GM19023 (cell line): ENCODE data around the gene ALKBH3.

Experiments used
- ATAC-seq: cut with Tn5 transposase; IDR thresholded peaks from one replicate; pipeline ENCODE4 v1.9.1; 2021; ENCODE audit warnings: mild to moderate bottlenecking, moderate library complexity; ENCODE audit not compliant: unreplicated experiment

ALKBH3 gene

GRCh38 chr11:43880640-43881159 is at the start of gene ALKBH3:
ALKBH3 (plus strand) TSS chr11:43880831; CDS start chr11:43882653, 1,822 bp downstream.
- peak; percentile 100 for ATAC-seq

DNA sequence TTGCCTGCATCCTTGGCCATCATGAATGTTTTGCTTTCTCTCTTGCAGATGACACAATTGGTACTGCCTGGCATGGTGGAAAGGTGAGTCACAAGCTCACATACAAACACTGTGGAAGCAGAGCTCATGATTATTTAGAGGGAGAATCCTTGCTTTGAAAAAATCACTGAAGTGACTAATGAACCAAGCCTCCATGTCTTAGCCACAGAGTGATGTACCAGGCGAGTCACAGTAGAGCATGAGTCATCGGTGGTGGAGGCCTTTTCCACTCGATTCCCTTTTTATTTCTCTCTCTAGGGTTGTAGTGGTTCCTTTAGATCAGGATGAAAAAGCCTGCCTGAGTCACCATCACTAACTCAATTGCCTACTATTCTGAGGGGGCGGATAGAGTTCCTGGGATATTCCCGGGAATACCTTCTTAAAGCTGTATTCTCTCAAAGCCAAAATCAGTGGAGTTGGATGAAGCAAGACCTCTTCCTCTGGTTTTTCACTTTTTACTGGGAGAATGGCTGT is 49.6 kb upstream of the ALKBH3 start:
- ATAC-seq, result no peak

- no peak for ATAC-seq
Observed at GRCh38 chr11:43832536-43832935, 48.1 kb upstream of the ALKBH3 start.

GRCh38 chr11:43833657-43834073 is 47.0 kb upstream of the ALKBH3 start:
- ATAC-seq, result no peak

GRCh38 chr11:43834286-43834685 is 46.3 kb upstream of the ALKBH3 start:
- no peak for ATAC-seq

GRCh38 chr11:43835104-43835503 is 45.5 kb upstream of the ALKBH3 start:
- ATAC-seq, result no peak

DNA sequence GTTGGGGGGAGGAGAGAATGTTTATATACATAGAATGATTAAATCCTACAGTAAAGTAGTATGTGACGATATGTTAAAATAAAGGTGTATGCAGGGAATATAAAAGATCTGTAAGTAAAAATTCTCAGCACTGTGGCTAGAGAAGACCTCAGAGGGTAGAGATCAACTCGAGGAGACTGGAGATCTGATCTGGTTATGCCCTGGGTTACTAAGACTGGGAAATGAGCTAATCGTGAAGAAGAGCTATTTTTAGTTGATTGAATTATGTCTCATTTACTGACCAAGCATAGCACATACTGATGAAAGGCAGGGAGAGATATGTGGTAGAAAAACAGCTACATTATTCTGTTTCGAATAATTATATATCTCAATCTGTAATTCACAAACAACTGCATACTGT is 42.8 kb upstream of the ALKBH3 start:
- no peak for ATAC-seq

GRCh38 chr11:43842021-43842420 is 38.6 kb upstream of the ALKBH3 start:
- ATAC-seq, result no peak

- ATAC-seq, result no peak
Observed at GRCh38 chr11:43845816-43846215, 34.8 kb upstream of the ALKBH3 start.

DNA sequence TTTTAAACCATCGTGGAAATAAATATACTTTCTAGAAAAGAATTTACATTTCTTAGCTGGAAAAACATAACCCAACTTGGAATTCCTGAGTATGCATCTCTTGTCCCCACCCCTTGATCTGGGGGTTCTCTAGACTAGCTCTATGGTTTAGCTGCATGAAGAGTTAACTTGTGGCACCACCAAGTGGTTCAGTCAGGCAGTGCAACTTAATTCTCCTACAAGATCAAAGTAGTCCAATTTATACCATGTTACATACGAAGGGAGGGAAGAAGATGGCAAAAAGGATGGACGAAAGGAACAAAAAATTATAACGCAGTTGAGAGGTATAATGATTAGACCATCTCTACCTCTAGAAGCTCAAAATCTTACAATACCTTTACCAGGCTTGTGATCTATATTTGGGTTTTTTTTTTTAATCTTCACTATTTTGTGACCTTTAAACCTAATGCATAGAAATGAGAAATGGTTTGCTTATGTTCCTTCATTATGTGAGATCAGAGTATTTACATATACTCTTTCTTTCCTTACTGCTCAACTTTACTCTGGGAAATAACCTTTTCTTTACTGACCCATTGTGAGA is 28.5 kb upstream of the ALKBH3 start:
- ATAC-seq, result peak; percentile 88

GRCh38 chr11:43853781-43854180 is 26.9 kb upstream of the ALKBH3 start:
- ATAC-seq, result no peak

GRCh38 chr11:43856993-43857392 is 23.6 kb upstream of the ALKBH3 start:
- ATAC-seq, result no peak

GRCh38 chr11:43861141-43861540 is 19.5 kb upstream of the ALKBH3 start:
- ATAC-seq, result no peak

GRCh38 chr11:43866520-43866919 is 14.1 kb upstream of the ALKBH3 start:
- no peak for ATAC-seq

DNA sequence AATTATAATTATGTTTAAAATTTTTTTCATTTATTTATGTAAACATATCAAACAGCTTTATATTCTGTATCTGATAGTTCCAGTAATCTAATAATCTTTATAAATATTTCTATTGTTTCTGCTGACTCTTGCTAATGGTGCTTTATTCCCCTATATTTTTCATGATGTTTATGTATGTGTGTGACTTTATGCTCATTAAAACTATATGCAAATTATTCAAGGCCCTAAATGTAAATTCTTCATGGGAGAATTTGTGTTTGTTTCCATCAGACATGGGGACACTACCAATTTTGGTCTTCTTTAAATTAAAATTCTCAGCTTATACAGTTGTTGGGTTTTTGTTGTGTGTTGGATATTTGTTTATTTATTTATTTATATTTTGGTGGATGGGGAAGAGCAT is 13.7 kb upstream of the ALKBH3 start:
- ATAC-seq, result no peak

DNA sequence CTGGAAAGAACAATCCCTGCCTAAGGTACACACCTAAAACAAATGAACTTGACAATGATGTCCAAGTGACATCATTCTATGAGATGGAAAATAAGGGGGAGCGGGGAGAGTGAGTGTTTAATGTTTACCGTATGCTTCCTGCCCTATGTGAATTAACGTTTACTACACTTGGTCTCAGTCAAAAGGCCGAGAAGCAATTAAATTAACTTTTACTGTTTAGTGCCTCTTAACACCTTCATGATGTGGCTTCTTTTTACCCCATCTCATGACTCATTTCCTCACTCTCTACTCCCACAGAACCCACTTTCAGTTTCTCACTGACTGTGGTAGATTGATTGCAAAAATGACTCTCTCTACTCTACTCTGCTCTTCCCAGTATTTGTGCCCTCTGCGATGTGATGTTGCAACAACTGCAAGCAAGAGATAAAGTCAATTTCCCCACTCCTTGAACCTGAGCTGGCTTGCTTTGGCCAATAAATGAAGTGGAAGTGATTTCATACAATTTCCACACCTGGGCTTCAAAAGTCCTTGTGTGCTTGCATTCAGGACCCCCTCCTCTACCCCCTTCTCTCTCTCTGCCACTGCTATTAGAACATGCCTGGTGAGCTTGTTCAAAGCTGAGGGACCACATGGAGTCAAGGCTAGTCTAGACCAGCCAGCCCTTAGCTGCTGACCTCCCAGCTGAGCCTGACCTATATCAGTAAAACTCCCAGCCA is 11.6 kb upstream of the ALKBH3 start:
- peak; percentile 100 for ATAC-seq

DNA sequence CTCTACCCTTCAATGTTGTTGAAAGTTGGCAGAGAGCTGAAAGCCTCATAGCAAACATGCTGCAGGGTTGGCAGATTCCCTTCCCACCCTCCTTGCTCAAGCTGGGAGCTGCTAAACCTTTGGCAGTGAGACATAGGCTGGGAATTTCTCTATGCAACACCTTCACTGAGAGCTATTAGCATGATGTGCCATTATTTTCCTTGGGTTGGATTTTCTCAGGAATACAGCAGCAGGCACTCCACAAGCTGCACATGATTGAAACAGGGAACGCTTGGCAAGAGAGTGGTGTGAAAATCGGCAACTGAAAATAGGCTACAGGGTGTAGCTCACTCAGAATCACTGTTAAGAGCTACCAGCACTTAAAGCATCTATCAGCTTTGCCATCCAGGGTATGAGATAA is 9.6 kb upstream of the ALKBH3 start:
- no peak for ATAC-seq

- no peak for ATAC-seq
Observed at GRCh38 chr11:43872995-43873394, 7.6 kb upstream of the ALKBH3 start.

DNA sequence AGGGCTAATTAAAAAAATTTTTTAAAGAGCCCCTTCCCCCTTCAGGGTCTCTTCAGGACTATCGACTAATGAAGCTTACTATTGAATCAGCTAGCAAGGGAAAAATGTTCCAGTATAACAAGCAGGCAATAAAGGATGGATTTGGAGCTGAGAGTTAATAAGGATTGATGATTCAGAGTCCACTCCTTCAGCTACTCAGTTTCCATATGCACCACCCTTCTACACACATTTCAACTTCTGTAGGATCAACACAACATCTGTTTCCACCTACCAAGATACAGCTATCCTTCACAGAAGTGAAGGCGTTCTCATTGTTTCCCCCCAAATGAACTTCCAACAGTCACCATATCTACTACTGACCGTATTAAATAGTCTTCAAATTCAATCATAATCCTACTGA is 6.6 kb upstream of the ALKBH3 start:
- no peak for ATAC-seq

- ATAC-seq, result no peak
Observed at GRCh38 chr11:43874738-43875137, 5.9 kb upstream of the ALKBH3 start.

DNA sequence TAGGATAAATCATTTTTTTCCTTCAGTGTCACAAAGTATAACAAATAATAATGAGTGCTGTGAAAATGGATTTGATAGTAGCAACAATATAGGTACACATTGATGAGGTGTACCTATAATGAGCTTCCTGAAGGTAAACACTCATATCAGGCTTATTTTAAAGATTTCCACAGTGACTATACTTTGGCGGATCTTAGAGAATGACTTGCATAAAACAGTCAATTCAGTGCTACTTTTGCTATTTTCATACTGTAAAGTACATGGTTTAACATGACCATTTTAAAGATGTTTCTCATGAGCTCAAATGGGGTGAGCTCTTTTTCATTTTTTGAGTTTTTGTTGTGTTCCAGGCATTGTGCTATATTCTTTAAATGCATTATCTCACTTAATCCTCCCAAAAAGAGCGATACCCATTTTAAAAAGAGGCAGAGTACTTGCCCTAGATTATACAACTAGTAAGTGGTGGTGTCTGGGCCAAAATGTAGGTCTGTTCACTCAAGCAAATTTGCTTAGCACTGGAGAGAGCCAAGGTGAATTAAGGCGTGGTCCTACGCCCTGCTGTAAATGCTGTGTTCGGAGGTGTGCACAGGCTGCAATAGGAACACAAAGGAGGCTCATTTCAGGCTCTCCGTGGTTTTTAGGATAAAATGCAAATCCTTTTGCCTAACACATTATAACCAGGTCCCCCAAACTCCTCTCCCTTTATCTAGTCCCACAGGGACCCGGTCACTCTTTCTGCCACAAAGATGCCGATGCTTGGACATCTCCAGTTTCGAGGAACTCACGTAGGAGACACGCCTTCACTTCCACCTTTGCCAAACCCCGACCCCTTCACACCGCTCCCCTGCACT is 617 bp upstream of the ALKBH3 start:
- ATAC-seq, result peak; percentile 26
